BE2C (cell line): Measurements from ENCODE around the gene ARSA.

ENCODE experiments used
- DNase-seq: peaks from one replicate; pipeline ENCODE4 v3.0.0-alpha.2; 2020
- H3K27me3 ChIP-seq: fragments of 250-450 bp; sonication (Bioruptor Pico); 2 replicates; pipeline ENCODE4 v1.5.1; 2020; ENCODE audit warnings: mild to moderate bottlenecking
- H3K36me3 ChIP-seq: fragments of 250-450 bp; sonication (Bioruptor Pico); 2 replicates; pipeline ENCODE4 v1.5.1; 2020; ENCODE audit warnings: mild to moderate bottlenecking
- H3K4me1 ChIP-seq: fragments of 250-450 bp; sonication (Bioruptor Pico); 2 replicates; pipeline ENCODE4 v1.5.1; 2020
- H3K4me3 ChIP-seq: 2 replicates; pipeline ENCODE4 v1.5.1; 2011; ENCODE audit warnings: low read depth, low read length
- H3K9me3 ChIP-seq: fragments of 250-450 bp; sonication (Bioruptor Pico); 2 replicates; pipeline ENCODE4 v1.5.1; 2020
- TF ChIP-seq, protein P1 (sequence below): IDR thresholded peaks from 2 replicates; pipeline ENCODE4 v1.5.1; 2012; ENCODE audit warnings: mild to moderate bottlenecking, low read depth, low read length

Gene ARSA

DNA sequence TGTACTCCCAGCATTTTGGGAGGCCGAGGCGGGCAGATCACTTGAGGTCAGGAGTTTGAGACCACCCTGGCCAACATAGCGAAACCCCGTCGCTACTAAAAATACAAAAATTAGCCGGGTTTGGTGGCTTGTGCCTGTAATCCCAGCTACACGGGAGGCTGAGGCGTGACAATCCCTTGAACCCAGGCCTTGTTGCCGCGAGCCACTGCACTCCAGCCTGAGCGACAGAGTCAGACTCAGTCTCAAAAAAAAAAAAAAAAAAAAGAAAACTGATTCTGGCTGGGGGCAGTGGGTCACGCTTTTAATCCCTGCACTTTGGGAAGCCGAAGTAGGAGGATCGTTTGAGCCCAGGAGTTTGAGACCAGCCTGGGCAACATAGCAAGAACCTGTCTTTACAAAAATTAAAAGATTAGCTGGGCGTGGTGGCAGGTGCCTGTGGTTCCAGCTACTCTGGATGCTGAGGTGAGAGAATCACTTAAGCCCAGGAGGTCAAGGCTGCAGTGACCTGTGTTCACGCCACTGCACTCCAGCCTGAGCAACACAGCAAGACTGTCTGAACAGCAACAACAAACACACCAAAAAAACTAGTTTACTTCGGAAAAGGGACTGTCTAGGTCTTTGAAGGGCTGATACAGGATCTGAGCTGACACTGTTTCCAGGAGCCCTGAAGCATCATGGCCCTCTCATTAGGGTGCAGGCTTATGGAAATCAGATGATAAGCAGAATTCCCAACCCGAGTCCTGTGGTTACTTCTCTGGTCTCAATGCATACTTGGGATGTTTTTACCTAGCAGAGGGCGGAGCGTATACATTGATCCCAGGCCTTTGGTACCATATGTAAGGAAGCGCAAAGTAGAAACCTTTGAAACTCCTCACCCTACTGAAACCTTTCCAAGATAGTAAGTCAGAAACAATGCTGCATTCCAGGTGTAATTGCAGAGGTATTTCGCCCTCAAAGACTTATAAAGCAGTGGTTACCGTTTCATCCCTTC is 43.6 kb downstream of the ARSA start:
- Histone ChIP-seq H3K27me3 (peaks cover 7% of the 10 kb centered on the region), H3K4me3 (no peak overlapping the region), H3K9me3 (no peaks in the 10 kb centered on the region), H3K36me3 (0 out of 2 replicates have a peak, but pooled peaks cover 3% of the 10 kb centered on the region), H3K4me1 (no peaks in the 10 kb centered on the region)
- TF ChIP-seq, protein P1, sequence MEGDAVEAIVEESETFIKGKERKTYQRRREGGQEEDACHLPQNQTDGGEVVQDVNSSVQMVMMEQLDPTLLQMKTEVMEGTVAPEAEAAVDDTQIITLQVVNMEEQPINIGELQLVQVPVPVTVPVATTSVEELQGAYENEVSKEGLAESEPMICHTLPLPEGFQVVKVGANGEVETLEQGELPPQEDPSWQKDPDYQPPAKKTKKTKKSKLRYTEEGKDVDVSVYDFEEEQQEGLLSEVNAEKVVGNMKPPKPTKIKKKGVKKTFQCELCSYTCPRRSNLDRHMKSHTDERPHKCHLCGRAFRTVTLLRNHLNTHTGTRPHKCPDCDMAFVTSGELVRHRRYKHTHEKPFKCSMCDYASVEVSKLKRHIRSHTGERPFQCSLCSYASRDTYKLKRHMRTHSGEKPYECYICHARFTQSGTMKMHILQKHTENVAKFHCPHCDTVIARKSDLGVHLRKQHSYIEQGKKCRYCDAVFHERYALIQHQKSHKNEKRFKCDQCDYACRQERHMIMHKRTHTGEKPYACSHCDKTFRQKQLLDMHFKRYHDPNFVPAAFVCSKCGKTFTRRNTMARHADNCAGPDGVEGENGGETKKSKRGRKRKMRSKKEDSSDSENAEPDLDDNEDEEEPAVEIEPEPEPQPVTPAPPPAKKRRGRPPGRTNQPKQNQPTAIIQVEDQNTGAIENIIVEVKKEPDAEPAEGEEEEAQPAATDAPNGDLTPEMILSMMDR = no peak
- no peak for DNase-seq

DNA sequence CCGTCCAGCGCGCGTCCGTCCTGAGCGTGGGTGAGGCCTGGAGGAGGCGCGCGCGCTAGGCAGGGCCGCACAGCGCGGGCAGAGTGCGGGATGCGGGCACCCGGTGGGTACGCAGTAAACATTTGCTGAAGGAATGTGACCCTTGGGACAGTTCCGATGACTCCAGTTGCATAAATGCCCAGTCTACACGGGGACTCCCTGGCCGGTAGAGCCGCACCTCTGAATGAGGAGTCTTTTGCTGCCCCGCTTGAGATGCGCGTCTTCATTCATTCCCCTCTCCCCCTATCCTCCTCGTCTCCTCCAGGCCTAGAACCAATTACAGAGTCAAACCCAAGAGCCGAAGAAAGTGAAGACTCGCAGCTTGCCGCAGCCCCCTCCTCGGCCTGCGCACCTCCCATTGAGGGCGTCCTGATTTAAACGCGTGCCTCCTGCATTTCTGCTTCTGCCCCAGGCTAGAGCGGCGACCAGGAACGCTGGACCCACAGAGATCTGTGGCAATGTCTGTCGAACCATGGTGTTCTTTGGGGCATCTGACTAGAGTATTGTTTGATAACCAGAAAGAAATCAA is 44.6 kb downstream of the ARSA start:
- DNase-seq = no peak
- H3K4me1 ChIP-seq = no peaks in the 10 kb centered on the region
- TF ChIP-seq, protein P1 = no peak

DNA sequence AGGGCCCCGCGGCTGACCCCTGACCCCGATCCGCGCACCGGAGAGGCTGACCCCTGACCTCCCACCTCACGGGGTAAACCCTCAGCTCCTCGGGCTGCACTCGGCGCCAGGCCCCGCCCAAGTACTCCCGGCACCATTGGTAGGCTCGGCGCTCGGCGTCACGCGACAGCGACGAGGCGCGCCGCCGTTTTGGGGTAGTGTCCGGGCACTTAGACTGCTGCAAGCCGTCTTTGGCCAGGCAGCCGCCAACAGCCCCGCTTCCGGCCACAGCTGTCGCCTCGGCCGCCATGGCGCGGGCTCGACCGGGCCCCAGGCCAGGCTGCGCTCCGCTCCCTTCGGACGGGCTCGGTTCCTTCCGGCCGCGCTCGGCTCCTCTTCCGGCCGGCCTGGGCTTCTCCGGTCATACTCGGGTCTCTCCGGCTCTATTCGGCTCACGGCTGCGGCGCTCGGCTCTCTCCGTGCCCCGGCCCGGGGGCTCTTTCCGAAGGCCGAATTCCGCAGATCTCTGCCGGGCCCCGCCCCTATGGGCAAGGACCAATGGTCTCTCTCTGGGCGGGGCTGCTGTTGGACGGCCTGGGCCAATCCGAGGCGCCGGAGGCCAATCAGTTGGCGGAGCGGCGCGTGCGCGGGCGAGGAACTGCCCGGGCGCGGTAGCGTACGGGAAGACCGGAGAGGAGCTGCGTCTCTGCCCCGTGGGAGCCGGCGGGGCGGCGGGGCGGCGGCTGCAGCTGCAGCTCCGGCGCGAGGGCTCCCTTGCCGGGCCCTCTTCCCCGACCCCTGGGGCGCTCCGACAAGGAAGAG is 45.3 kb downstream of the ARSA start, which contains the start of gene CHKB:
Gene CHKB (minus strand): TSS at position 357 of the 801 bp plus-strand sequence. CDS start 68 bp downstream, at position 289.
- TF ChIP-seq, protein P1 = no peak
- H3K4me3 ChIP-seq = peak within 1 kb of the TSS; percentile 81
- peak; percentile 100 for DNase-seq
- H3K36me3 ChIP-seq = 0 out of 2 replicates have a peak, but pooled peaks cover 3% of the 10 kb centered on the region
- no peaks in the 10 kb centered on the region for H3K4me1 ChIP-seq
- H3K9me3 ChIP-seq = no peaks in the 10 kb centered on the region
- no peaks in the 10 kb centered on the region for H3K27me3 ChIP-seq

More for the DNA sequence above, 44.6 kb downstream of the ARSA start:
- Histone ChIP-seq H3K27me3 (no peaks in the 10 kb centered on the region), H3K9me3 (no peaks in the 10 kb centered on the region), H3K36me3 (0 out of 2 replicates have a peak, but pooled peaks cover 3% of the 10 kb centered on the region), H3K4me3 (peak overlapping the region; percentile 81)

DNA sequence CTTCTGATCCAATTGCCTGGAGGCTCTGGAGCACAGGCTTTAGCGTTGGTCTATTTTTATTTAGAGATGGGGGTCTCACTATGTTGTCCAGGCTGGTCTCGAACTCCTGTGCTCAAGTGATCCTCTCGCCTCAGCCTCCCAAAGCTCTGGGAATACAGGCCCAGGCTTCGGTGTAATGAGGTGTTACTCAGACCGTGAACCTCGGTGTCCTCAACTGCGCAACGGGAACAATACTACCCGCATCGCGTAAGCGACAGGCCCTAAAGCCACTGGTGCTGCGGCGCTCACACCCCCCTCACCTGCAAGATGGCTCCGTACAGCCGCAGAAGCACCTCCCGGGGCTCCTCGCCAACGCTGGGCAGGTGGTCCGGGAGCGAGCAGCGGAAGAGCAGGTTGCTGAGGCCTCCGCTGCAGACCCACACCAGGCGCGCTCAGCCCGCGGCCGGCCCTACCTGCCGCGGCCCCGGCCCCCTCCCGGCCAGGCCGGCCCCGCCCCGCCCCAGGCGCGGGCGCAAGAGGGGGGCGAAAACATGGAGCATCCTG is 45.9 kb downstream of the ARSA start:
- Histone ChIP-seq H3K36me3 (0 out of 2 replicates have a peak, but pooled peaks cover 3% of the 10 kb centered on the region), H3K4me3 (peak overlapping the region; percentile 81), H3K4me1 (no peaks in the 10 kb centered on the region), H3K27me3 (no peaks in the 10 kb centered on the region), H3K9me3 (no peaks in the 10 kb centered on the region)
- TF ChIP-seq, protein P1 = no peak
- no peak for DNase-seq

DNA sequence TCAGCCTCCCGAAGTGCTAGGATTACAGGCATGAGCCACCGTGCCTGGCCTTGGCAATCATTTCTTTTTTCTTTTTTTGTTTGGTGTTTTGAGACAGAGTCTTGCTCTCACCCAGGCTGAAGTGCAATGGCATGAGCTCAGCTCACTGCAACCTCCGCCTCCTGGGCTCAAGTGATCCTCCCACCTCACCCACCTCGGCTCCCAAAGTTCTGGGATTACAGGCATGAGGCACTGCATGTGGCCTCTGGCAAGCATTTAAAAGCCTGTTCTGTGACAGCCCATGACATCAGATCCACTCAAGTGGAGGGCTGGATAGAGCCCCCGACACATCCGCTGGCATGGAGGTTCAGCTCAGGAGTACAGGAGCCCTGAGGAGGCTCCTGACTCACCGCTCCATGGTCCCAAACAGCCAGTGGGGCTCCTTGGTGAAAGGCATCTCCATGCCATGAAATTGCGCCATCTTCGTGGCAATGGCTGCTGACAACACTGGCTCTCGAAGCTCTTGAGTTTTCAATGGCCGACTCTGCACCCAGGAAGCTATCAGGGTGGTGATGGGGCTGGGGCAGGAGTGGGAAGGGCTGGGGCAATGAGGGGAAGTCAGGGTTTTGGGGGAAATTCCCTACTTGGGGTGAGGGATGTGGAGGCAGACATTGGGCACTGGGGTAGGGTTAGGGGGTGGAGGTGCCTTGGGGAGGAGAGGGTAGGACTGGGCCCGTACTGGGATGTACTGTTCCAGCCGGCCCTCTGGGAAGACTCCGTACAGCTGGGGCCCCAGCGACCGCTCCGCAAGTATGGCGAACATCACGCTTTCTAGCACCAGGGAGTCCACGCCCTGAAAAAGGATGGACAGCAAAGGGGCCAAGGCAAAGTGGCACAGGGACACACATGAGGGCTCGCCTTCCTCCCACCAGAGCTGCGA is 46.7 kb downstream of the ARSA start:
- no peak for DNase-seq
- H3K36me3 ChIP-seq = 0 out of 2 replicates have a peak, but pooled peaks cover 3% of the 10 kb centered on the region

More for the DNA sequence above, 46.7 kb downstream of the ARSA start:
- Histone ChIP-seq H3K4me3 (peak overlapping the region; percentile 81), H3K9me3 (no peaks in the 10 kb centered on the region), H3K27me3 (no peaks in the 10 kb centered on the region), H3K4me1 (no peaks in the 10 kb centered on the region)
- TF ChIP-seq, protein P1 = no peak
